Activated CD4-positive, alpha-beta T cell treated with anti-CD3 and anti-CD28 coated beads, Interleukin-10, Interleukin-2, amounts not matched to agents 100 ng/mL and 50 ng/mL, durations not matched to agents 16 hours and 8 hours (primary cell): Measurements from ENCODE around the gene USP47.

Experiments used
- DNase-seq: peaks from one replicate; pipeline ENCODE4 v3.0.0-alpha.2; 2020

The USP47 gene

GRCh38 chr11:11942668-11943067 lies 100.9 kb downstream of the USP47 start:
- no peak for DNase-seq

GRCh38 chr11:11944444-11944843 lies 102.7 kb downstream of the USP47 start:
- no peak for DNase-seq

- no peak for DNase-seq
Measured at GRCh38 chr11:11946180-11946579, 104.4 kb downstream of the USP47 start.

GRCh38 chr11:11946878-11947277 lies 105.1 kb downstream of the USP47 start:
- no peak for DNase-seq

- no peak for DNase-seq
Measured at GRCh38 chr11:11947825-11948224, 106.1 kb downstream of the USP47 start.

GRCh38 chr11:11948242-11948947 lies 106.6 kb downstream of the USP47 start:
- DNase-seq, result no peak

GRCh38 chr11:11949482-11949881 lies 107.7 kb downstream of the USP47 start:
- DNase-seq, result no peak

GRCh38 chr11:11952036-11952435 lies 110.3 kb downstream of the USP47 start:
- DNase-seq, result no peak

GRCh38 chr11:11956006-11956405 lies 114.2 kb downstream of the USP47 start:
- no peak for DNase-seq

GRCh38 chr11:11958403-11959231 lies 116.8 kb downstream of the USP47 start:
- no peak for DNase-seq

GRCh38 chr11:11959601-11960000 lies 117.8 kb downstream of the USP47 start:
- no peak for DNase-seq

- DNase-seq, result peak; percentile 21
Measured at GRCh38 chr11:11960687-11961086, 118.9 kb downstream of the USP47 start.

GRCh38 chr11:11961399-11962028 lies 119.7 kb downstream of the USP47 start:
- DNase-seq, result no peak

GRCh38 chr11:11963067-11963466 lies 121.3 kb downstream of the USP47 start:
- DNase-seq, result no peak

- no peak for DNase-seq
Measured at GRCh38 chr11:11963842-11964773, 122.3 kb downstream of the USP47 start.

- DNase-seq, result no peak
Measured at GRCh38 chr11:11964774-11965150, 123.0 kb downstream of the USP47 start.

GRCh38 chr11:11965192-11965591 lies 123.4 kb downstream of the USP47 start:
- DNase-seq, result no peak

- DNase-seq, result no peak
Measured at GRCh38 chr11:11965656-11966353, 124.0 kb downstream of the USP47 start.

GRCh38 chr11:11966354-11966741 lies 124.6 kb downstream of the USP47 start:
- DNase-seq, result no peak

GRCh38 chr11:11966826-11967668 lies 125.3 kb downstream of the USP47 start:
- peak; percentile 79 for DNase-seq
